Stimulated activated CD4-positive, alpha-beta T cell treated with anti-CD3 and anti-CD28 coated beads, Interleukin-4, amount 100 ng/mL, for 1 hour (primary cell): ENCODE data around the gene GRM5.
"Not testable (repeated sequence)": the region's sequence is repeated elsewhere in the genome, so short reads cannot be mapped to it uniquely, and the experiment has no call there.

ENCODE experiments used
- DNase-seq: peaks from one replicate; pipeline ENCODE4 v3.0.0-alpha.2; 2020

The GRM5 gene

GRCh38 chr11:88482871-88483301 lies 582.9 kb downstream of the GRM5 start:
- no peak for DNase-seq

GRCh38 chr11:88480223-88480622 lies 585.6 kb downstream of the GRM5 start:
- no peak for DNase-seq

GRCh38 chr11:88478136-88478815 lies 587.5 kb downstream of the GRM5 start:
- no peak for DNase-seq

GRCh38 chr11:88475991-88476418 lies 589.8 kb downstream of the GRM5 start:
- no peak for DNase-seq

- DNase-seq = no peak
Measured at GRCh38 chr11:88474655-88475054, 591.1 kb downstream of the GRM5 start.

DNA sequence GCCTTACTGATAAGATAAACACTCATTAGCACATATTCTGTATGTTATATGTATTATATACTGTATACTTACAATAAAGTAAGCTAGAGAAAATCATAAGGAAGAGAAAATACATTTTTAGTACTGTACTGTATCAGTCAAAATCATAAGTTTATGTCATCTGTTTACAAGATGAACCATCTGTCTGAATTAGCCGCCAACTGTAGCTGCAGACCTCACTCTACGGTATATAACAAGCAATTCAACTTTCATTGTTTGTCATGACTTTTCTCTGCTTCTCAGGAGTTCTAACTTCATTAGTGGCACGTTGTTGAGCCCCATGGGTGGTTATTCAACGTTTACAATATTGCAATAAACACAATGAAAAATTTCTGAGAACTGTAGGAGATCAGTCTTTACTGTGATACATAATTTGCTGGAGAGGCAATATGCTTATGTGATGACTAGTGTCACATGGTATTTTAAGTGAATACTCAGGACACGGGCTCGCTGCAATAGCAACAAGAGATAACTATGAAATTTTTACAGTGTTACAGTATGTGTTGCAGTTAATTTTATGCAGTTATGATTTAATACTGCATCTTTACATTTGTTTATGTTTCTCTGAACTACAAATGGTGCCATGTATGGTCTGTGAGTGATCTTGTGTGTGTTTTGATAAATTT lies 596.1 kb downstream of the GRM5 start:
- DNase-seq = no peak

DNA sequence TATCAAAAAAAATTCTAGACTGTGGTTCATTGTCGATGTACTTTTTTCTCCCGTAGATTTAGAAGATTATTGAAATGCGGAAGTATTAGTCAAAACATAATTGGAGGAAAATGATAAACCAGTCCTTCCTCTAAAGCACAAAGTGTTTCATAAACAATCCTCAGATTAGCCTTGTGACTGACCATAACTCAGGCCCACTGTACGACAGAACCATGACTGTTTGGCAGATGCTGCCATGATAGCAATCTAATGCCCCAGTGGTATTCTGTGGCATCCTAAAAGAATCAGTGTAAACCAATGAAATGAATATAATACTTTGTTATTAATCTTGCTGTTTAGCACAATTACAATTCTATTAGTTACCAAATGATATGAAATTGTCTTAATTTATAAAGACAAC lies 601.3 kb downstream of the GRM5 start:
- no peak for DNase-seq

- DNase-seq = not testable (repeated sequence)
Measured at GRCh38 chr11:88463301-88463700, 602.5 kb downstream of the GRM5 start.

GRCh38 chr11:88458047-88458446 lies 607.7 kb downstream of the GRM5 start:
- not testable (repeated sequence) for DNase-seq

- DNase-seq = no peak
Measured at GRCh38 chr11:88455974-88456373, 609.8 kb downstream of the GRM5 start.

GRCh38 chr11:88454881-88455280 lies 610.9 kb downstream of the GRM5 start:
- DNase-seq = no peak
